GM12878 (cell line): ENCODE results near the gene COLQ. TPM values are rescaled to one million over a fixed set of nuclear protein-coding genes. Genes with fewer than 3 reads are reported as not detected.

Source experiments
- ATAC-seq: fragments of 200-7000 bp; cut with Tn5 transposase; 3 replicates; pipeline ENCODE4 v1.9.1; 2020; ENCODE audit warnings: mild to moderate bottlenecking, moderate library complexity
- BruUV-seq: library from RNA; stranded (reverse); fragments of 400-500 nt; replicated peaks from 2 replicates; lab custom pipeline; 2021; lab: Mats Ljungman, UMichigan
- CTCF ChIA-PET: fragments of 300-600 bp; sonication (Branson Sonifier 250); formaldehyde crosslinking; extraction: SDS; loops from one replicate; lab custom pipeline; 2021; ENCODE audit warnings: inconsistent platforms; lab: Yijun Ruan, JAX
- POLR2A ChIA-PET: fragments of 350-600 bp; formaldehyde crosslinking; extraction: SDS; loops from one replicate; lab custom pipeline; 2021; ENCODE audit warnings: inconsistent platforms; lab: Charles Lee
- RAD21 ChIA-PET: fragments of 300-600 bp; sonication (Branson Sonifier 250); formaldehyde crosslinking; loops from one replicate; lab custom pipeline; 2023; ENCODE audit warnings: antibody characterized with exemption; ENCODE audit not compliant: unreplicated experiment; lab: Charles Lee
- SMC1A ChIA-PET: fragments of 300-600 bp; sonication (Branson Sonifier 250); formaldehyde crosslinking; loops from one replicate; lab custom pipeline; 2023; ENCODE audit not compliant: unreplicated experiment, uncharacterized antibody; lab: Charles Lee
- DNase-seq: peaks from one replicate; pipeline ENCODE4 v3.0.0-alpha.2; 2011; ENCODE audit warnings: low read depth, low spot score
- FAIRE-seq: peaks from 3 replicates; lab custom pipeline; 2011; peaks lifted over from hg19 to GRCh38; lab: Jason Lieb, UNC
- H2AFZ ChIP-seq: 2 replicates; pipeline ENCODE4 v1.6.0; 2011; ENCODE audit warnings: low read depth, low read length, control low read depth; ENCODE audit not compliant: control insufficient read depth
- H3K27ac ChIP-seq: 2 replicates; pipeline ENCODE4 v1.5.1; 2011; ENCODE audit warnings: control low read depth; ENCODE audit not compliant: control insufficient read depth, insufficient read depth
- H3K27me3 ChIP-seq, 2 experiments: replicated peaks in 1 of 2; 2 replicates each; pipeline versions ENCODE4 v1.6.0 to v1.6.1; 2011; ENCODE audit warnings: low read length in 1 of 2; ENCODE audit not compliant: control insufficient read depth in 2 of 2, insufficient read depth in 2 of 2
- H3K36me3 ChIP-seq, 2 experiments: 2 replicates each; pipeline ENCODE4 v1.5.1; 2011; ENCODE audit warnings: low read length in 1 of 2; ENCODE audit not compliant: control insufficient read depth in 2 of 2, insufficient read depth in 2 of 2
- H3K4me1 ChIP-seq: 2 replicates; pipeline ENCODE4 v1.6.1; 2011; ENCODE audit warnings: mild to moderate bottlenecking, low read length, moderate library complexity, mixed read lengths; ENCODE audit not compliant: control insufficient read depth, insufficient read depth
- H3K4me2 ChIP-seq: 2 replicates; pipeline ENCODE4 v1.6.0; 2011; ENCODE audit warnings: control low read depth; ENCODE audit not compliant: control insufficient read depth, insufficient read depth
- H3K4me3 ChIP-seq: fragments of 200-600 bp; sonication (generic); 2 replicates; pipeline ENCODE4 v1.5.1; 2016
- H3K79me2 ChIP-seq: 2 replicates; pipeline ENCODE4 v1.6.0; 2011; ENCODE audit warnings: low read length; ENCODE audit not compliant: control insufficient read depth, insufficient read depth
- H3K9ac ChIP-seq: 2 replicates; pipeline ENCODE4 v1.8.0; 2011; ENCODE audit warnings: low read length, control low read depth, mixed read lengths; ENCODE audit not compliant: control insufficient read depth, insufficient read depth
- H3K9me3 ChIP-seq: replicated peaks from 3 replicates; pipeline ENCODE4 v1.5.1; 2011; ENCODE audit warnings: mild to moderate bottlenecking, low read length; ENCODE audit not compliant: control insufficient read depth, insufficient read depth
- H4K20me1 ChIP-seq: 2 replicates; pipeline ENCODE4 v1.6.0; 2011; ENCODE audit not compliant: control insufficient read depth, insufficient read depth
- ATF7 ChIP-seq: fragments of 450-650 bp; IDR thresholded peaks from 2 replicates; pipeline ENCODE4 v1.6.1; 2016; ENCODE audit warnings: low read depth, mild to moderate bottlenecking
- CBX5 ChIP-seq: sonication (generic); IDR thresholded peaks from 2 replicates; pipeline ENCODE4 v1.6.1; 2016; ENCODE audit warnings: low read depth, moderate library complexity, mild to moderate bottlenecking, inconsistent platforms
- CHD4 ChIP-seq: fragments of 200-600 bp; sonication (generic); IDR thresholded peaks from 2 replicates; pipeline ENCODE4 v1.6.1; 2016; ENCODE audit warnings: mild to moderate bottlenecking
- DPF2 ChIP-seq: fragments of 450-650 bp; IDR thresholded peaks from 2 replicates; pipeline ENCODE4 v1.6.1; 2017; ENCODE audit warnings: mild to moderate bottlenecking
- EP300 ChIP-seq, 2 experiments: fragments of 150-350 bp in 1 of 2; IDR thresholded peaks; 2 replicates each; pipeline ENCODE4 v1.6.1; 2011 to 2012; ENCODE audit warnings: low read depth in 2 of 2, low read length in 2 of 2, borderline replicate concordance in 1 of 2, improper control_type of control experiment in 1 of 2, inconsistent platforms in 1 of 2; ENCODE audit not compliant: control insufficient read depth in 1 of 2
- FOXM1 ChIP-seq: IDR thresholded peaks from 2 replicates; pipeline ENCODE4 v1.6.1; 2012; ENCODE audit warnings: low read depth, mild to moderate bottlenecking, inconsistent platforms, low read length, moderate library complexity
- IRF3 ChIP-seq: fragments of 450-650 bp; IDR thresholded peaks from 2 replicates; pipeline ENCODE4 v1.6.1; 2014; ENCODE audit warnings: mild to moderate bottlenecking
- KLF5 ChIP-seq: fragments of 450-650 bp; IDR thresholded peaks from 2 replicates; pipeline ENCODE4 v1.6.1; 2014; ENCODE audit warnings: mild to moderate bottlenecking; ENCODE audit not compliant: partially characterized antibody
- MEF2A ChIP-seq: IDR thresholded peaks from 2 replicates; pipeline ENCODE4 v1.6.1; 2011; ENCODE audit warnings: low read depth, mild to moderate bottlenecking, low read length, moderate library complexity; ENCODE audit not compliant: insufficient read depth
- RUNX3 ChIP-seq: IDR thresholded peaks from 2 replicates; pipeline ENCODE4 v1.6.1; 2012; ENCODE audit warnings: low read length, inconsistent platforms
- STAT3 ChIP-seq: IDR thresholded peaks from 2 replicates; pipeline ENCODE4 v1.6.1; 2011; ENCODE audit warnings: low read depth, low read length, improper control_type of control experiment
- YBX1 ChIP-seq: fragments of 450-650 bp; IDR thresholded peaks from 2 replicates; pipeline ENCODE4 v1.6.1; 2016; ENCODE audit warnings: antibody characterized with exemption
- WGBS: methylation state at CpG from one replicate; pipeline ENCODE4 v1.1.6; 2016; ENCODE audit warnings: low lambda C conversion rate; ENCODE audit not compliant: insufficient replicate concordance, insufficient coverage; ENCODE audit errors: missing lambda C conversion rate; 5-methylcytosine and 5-hydroxymethylcytosine counted together
- in situ Hi-C: fragments of 300-500 bp; cut with MboI; formaldehyde crosslinking; loops from 9 replicates; pipeline ENCODE4 v1.14.3; 2018; ENCODE audit warnings: mixed read lengths
- intact Hi-C: fragments of 100-400 bp; cut with micrococcal nuclease; formaldehyde crosslinking; loops from one replicate; pipeline ENCODE4 v1.14.2; 2022; ENCODE audit not compliant: unreplicated experiment
- polyA plus RNA-seq, 11 experiments: library from polyadenylated mRNA; depleted of rRNA in 4 of 11; unstranded in 6 of 11; stranded (reverse) in 5 of 11; fragments of >200 nt; fragmentation: Nextera tagmentation in 4 of 11; fragmentation: Illumina TruSeq in 1 of 11; extraction: Ambion mirVana in 4 of 11; extraction: Trizol in 1 of 11; gene quantifications; 1 replicate in 1 of 11; 2 replicates in 10 of 11; pipeline versions ENCODE4 v1.2.1 to v1.2.3, GENCODE V29; 2011 to 2016; ENCODE audit warnings: inconsistent platforms in 2 of 11, missing spikeins in 2 of 11, low read depth in 1 of 11
- total RNA-seq, 4 experiments: library from RNA; depleted of rRNA in 3 of 4; stranded (reverse); fragments of >200 nt in 3 of 4; fragmentation: Illumina TruSeq in 1 of 4; extraction: Trizol in 1 of 4; gene quantifications; 2 replicates each; pipeline versions ENCODE4 v1.2.1 to v1.2.3, GENCODE V29; 2013 to 2021
- TF ChIP-seq, protein P1 (sequence below): IDR thresholded peaks from 2 replicates; pipeline ENCODE4 v1.6.1; 2011; ENCODE audit warnings: mild to moderate bottlenecking, low read depth, low read length, moderate library complexity; ENCODE audit not compliant: insufficient replicate concordance

Gene COLQ
- total and polyA plus RNA-seq, 10 of the 15 experiments (the other 5 are each of a cell fraction or from before 2014, with no cell fraction given): 0.13 to 2.7 (median 0.70) TPM

DNA sequence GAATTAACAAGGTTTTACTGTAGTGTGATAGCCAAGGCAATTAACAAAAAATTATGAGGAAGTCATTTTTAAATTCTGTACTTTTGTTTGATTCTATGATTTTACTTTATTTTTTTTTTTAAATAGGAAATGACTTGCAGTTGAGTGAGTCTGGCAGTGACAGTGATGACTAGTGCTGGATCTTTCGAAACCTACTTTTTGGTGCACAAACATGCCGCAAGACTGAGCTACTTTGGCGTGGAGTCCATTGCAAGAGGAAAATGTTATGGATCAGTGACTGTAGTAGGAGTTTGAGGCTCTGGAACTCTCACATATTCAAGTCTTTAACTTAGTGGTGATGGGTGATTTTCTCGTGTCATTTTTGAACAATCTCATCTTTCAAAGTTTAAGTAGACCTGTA lies 82.5 kb downstream of the COLQ start:
- intact Hi-C loops (no loop called here), in situ Hi-C loops (no loop called here)
- SMC1A ChIA-PET: interaction anchor here (2.0 kb wide), 1 partner anchor 8 kb away, joined by 8 read pairs; no protein-coding TSS in a partner anchor
- TF ChIP-seq FOXM1 (no peak), IRF3 (no peak), YBX1 (no peak), RUNX3 (no peak), EP300 (IDR thresholded peaks at IDR 0.05; ENCODE audit: borderline replicate concordance in 1 of 2, control insufficient read depth in 1 of 2, low read depth in 2 of 2, low read length in 2 of 2) (no peak), MEF2A (no peak), STAT3 (no peak), CHD4 (no peak), CBX5 (no peak), ATF7 (no peak), DPF2 (no peak), KLF5 (no peak)
- TF ChIP-seq, protein P1, sequence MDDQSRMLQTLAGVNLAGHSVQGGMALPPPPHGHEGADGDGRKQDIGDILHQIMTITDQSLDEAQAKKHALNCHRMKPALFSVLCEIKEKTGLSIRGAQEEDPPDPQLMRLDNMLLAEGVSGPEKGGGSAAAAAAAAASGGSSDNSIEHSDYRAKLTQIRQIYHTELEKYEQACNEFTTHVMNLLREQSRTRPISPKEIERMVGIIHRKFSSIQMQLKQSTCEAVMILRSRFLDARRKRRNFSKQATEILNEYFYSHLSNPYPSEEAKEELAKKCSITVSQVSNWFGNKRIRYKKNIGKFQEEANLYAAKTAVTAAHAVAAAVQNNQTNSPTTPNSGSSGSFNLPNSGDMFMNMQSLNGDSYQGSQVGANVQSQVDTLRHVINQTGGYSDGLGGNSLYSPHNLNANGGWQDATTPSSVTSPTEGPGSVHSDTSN: no peak
- no peak overlapping the region for H2AFZ ChIP-seq
- BruUV-seq: no TSS peak
- H3K27ac ChIP-seq: no peak overlapping the region
- FAIRE-seq: no peak
- CTCF ChIA-PET: interaction anchor here (0.6 kb wide), 1 partner anchor 40 kb away, joined by 3 read pairs; no protein-coding TSS in a partner anchor
- POLR2A ChIA-PET: no interaction called here
- H3K36me3 ChIP-seq: peaks cover 13 to 43% of the 10 kb centered on the region in 2 experiments
- H3K4me1 ChIP-seq: no peaks in the 10 kb centered on the region
- no peak for ATAC-seq
- H3K4me2 ChIP-seq: no peak overlapping the region
- WGBS: 98% methylated on average over 4 of the region's 4 CpGs
- H3K4me3 ChIP-seq: no peak overlapping the region
- DNase-seq: no peak
- H4K20me1 ChIP-seq: no peaks in the 10 kb centered on the region; the same call in 1 of the 2 replicates
- H3K27me3 ChIP-seq: no peaks in the 10 kb centered on the region
- no peaks in the 10 kb centered on the region for H3K79me2 ChIP-seq
- RAD21 ChIA-PET: no interaction called here
- H3K9ac ChIP-seq: no peak overlapping the region
- H3K9me3 ChIP-seq: no peaks in the 10 kb centered on the region
